VCaP (cell line): Measurements from ENCODE around the gene WNK2.

Experiments
- H3K27ac ChIP-seq: fragments of 450-650 bp; 2 replicates; pipeline ENCODE4 v1.5.1; 2017
- TF ChIP-seq, protein P1 (sequence below): fragments of 450-650 bp; conservative IDR thresholded peaks from 2 replicates; pipeline ENCODE4 v1.5.1; 2017; ENCODE audit warnings: mild to moderate bottlenecking, moderate library complexity

WNK2 gene

DNA sequence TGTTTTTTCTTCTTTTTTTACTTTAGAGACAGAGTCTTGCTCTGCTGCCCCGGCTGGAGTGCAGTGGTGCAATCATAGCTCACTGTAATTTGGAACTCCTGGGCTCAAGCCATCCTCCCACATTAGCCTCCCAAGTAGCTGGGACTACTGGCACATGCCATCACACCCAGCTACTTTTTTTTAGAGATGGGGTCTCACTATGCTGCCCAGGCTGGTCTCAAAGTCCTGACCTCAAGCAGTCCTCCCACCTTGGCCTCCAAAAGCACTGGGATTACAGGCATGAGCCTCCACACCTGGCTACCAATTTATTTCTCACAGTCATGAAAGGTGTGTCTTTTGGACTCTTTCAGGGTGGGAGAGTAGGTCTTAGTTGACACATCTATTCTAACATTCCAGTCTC is 184.5 kb downstream of the WNK2 start:
- TF ChIP-seq, protein P1, sequence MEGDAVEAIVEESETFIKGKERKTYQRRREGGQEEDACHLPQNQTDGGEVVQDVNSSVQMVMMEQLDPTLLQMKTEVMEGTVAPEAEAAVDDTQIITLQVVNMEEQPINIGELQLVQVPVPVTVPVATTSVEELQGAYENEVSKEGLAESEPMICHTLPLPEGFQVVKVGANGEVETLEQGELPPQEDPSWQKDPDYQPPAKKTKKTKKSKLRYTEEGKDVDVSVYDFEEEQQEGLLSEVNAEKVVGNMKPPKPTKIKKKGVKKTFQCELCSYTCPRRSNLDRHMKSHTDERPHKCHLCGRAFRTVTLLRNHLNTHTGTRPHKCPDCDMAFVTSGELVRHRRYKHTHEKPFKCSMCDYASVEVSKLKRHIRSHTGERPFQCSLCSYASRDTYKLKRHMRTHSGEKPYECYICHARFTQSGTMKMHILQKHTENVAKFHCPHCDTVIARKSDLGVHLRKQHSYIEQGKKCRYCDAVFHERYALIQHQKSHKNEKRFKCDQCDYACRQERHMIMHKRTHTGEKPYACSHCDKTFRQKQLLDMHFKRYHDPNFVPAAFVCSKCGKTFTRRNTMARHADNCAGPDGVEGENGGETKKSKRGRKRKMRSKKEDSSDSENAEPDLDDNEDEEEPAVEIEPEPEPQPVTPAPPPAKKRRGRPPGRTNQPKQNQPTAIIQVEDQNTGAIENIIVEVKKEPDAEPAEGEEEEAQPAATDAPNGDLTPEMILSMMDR, result no peak
- H3K27ac ChIP-seq, result no peak overlapping the region

DNA sequence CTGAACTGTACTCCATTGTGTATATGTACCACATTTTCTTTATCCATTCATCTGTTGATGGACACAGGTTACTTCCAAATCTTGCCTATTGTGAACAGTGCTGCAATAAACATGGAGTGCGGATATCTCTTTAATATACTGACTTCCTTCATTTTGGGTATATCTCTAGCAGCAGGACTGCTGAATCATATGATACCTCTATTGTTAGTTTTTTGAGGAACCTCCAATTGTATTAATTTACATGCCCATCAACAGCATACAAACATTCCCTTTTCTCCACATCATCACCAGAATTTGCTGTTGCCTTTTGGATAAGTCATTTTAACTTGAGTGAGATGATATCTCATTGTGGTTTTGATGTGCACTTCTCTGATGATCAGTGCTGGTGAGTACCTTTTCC is 185.7 kb downstream of the WNK2 start:
- TF ChIP-seq, protein P1, result no peak
- H3K27ac ChIP-seq, result no peak overlapping the region
